ENCODE results near the gene MUCL3. TPM values are rescaled to one million over a fixed set of nuclear protein-coding genes. Genes with fewer than 3 reads are reported as not detected.
"Not testable (repeated sequence)": the region's sequence is repeated elsewhere in the genome, so short reads cannot be mapped to it uniquely, and the experiment has no call there.

Gene MUCL3
- total RNA-seq, 2 experiments from 2014 or later = not detected

GRCh38 chr6:30917487-30917886 lies 23.3 kb upstream of the MUCL3 start:
- H3K36me3 ChIP-seq (ENCODE audit: insufficient read depth, low read length) = peaks cover 74% of the 10 kb centered on the region
- no peak overlapping the region for H2AFZ ChIP-seq (ENCODE audit: low read length)
- peaks cover 5% of the 10 kb centered on the region; the same call in 1 of the 2 replicates for H3K79me2 ChIP-seq (ENCODE audit: insufficient read depth, low read depth, low read length)
- no TSS peak for BruUV-seq (replicated peaks)
- CTCF ChIA-PET (ENCODE audit: unreplicated experiment) = no interaction called here
- POLR2A ChIA-PET = no interaction called here
- H3K4me2 ChIP-seq (ENCODE audit: low read length) = no peak overlapping the region
- H4K20me1 ChIP-seq (ENCODE audit: insufficient read depth, low read length) = no peaks in the 10 kb centered on the region
- H3K9me3 ChIP-seq (ENCODE audit: low read length) = no peaks in the 10 kb centered on the region
- intact Hi-C loops (cut with micrococcal nuclease; ENCODE audit: unreplicated experiment) = no loop called here
- no peak overlapping the region for H3K4me3 ChIP-seq (ENCODE audit: low read depth, low read length, poor library complexity, severe bottlenecking)
- H3K4me1 ChIP-seq (ENCODE audit: insufficient read depth, low read length, poor library complexity, severe bottlenecking) = peaks cover 22% of the 10 kb centered on the region
- no peak overlapping the region for H3K27ac ChIP-seq (ENCODE audit: low read depth, low read length, poor library complexity, severe bottlenecking)
- TF ChIP-seq EZH2phosphoT487 (IDR thresholded peaks at IDR 0.05; ENCODE audit: borderline replicate concordance, low read depth, low read length) (no peak), CTCF (conservative IDR thresholded peaks at IDR 0.05; ENCODE audit: low read length) (no peak)
- H3K9me2 ChIP-seq (ENCODE audit: insufficient read depth, low read length) = no peaks in the 10 kb centered on the region
- DNase-seq (ENCODE audit: low spot score) = no peak

- ChIA-PET POLR2A (interaction anchor here (0.6 to 1.2 kb wide), 2 partner anchors 229 to 328 kb away, joined by 3 to 4 read pairs; no protein-coding TSS in a partner anchor), CTCF (ENCODE audit: unreplicated experiment) (interaction anchor here (0.6 to 0.8 kb wide), 2 partner anchors 169 to 196 kb away, joined by 3 read pairs; no protein-coding TSS in a partner anchor)
- no TSS peak for BruUV-seq (replicated peaks)
- H3K4me3 ChIP-seq (ENCODE audit: low read depth, low read length, poor library complexity, severe bottlenecking) = no peak overlapping the region
- peaks cover 5% of the 10 kb centered on the region; the same call in 1 of the 2 replicates for H3K79me2 ChIP-seq (ENCODE audit: insufficient read depth, low read depth, low read length)
- intact Hi-C loops (cut with micrococcal nuclease; ENCODE audit: unreplicated experiment) = no loop called here
- no peaks in the 10 kb centered on the region for H4K20me1 ChIP-seq (ENCODE audit: insufficient read depth, low read length)
- DNase-seq (ENCODE audit: low spot score) = no peak
- H3K4me2 ChIP-seq (ENCODE audit: low read length) = no peak overlapping the region
- no peak overlapping the region for H2AFZ ChIP-seq (ENCODE audit: low read length)
- H3K27ac ChIP-seq (ENCODE audit: low read depth, low read length, poor library complexity, severe bottlenecking) = no peak overlapping the region
- H3K4me1 ChIP-seq (ENCODE audit: insufficient read depth, low read length, poor library complexity, severe bottlenecking) = peaks cover 20% of the 10 kb centered on the region
- TF ChIP-seq CTCF (conservative IDR thresholded peaks at IDR 0.05; ENCODE audit: low read length) = no peak
- no peak for TF ChIP-seq EZH2phosphoT487 (IDR thresholded peaks at IDR 0.05; ENCODE audit: borderline replicate concordance, low read depth, low read length)
- peaks cover 75% of the 10 kb centered on the region for H3K36me3 ChIP-seq (ENCODE audit: insufficient read depth, low read length)
- no peaks in the 10 kb centered on the region for H3K9me3 ChIP-seq (ENCODE audit: low read length)
- no peaks in the 10 kb centered on the region for H3K9me2 ChIP-seq (ENCODE audit: insufficient read depth, low read length)
Observed at GRCh38 chr6:30918670-30919069, 22.1 kb upstream of the MUCL3 start.

GRCh38 chr6:30922447-30922852 lies 18.3 kb upstream of the MUCL3 start:
- Histone ChIP-seq H3K79me2 (ENCODE audit: insufficient read depth, low read depth, low read length) (no peaks in the 10 kb centered on the region), H3K4me2 (ENCODE audit: low read length) (no peak overlapping the region), H3K27ac (ENCODE audit: low read depth, low read length, poor library complexity, severe bottlenecking) (no peak overlapping the region), H3K4me1 (ENCODE audit: insufficient read depth, low read length, poor library complexity, severe bottlenecking) (no peaks in the 10 kb centered on the region), H3K36me3 (ENCODE audit: insufficient read depth, low read length) (peaks cover 92% of the 10 kb centered on the region), H4K20me1 (ENCODE audit: insufficient read depth, low read length) (no peaks in the 10 kb centered on the region), H3K9me2 (ENCODE audit: insufficient read depth, low read length) (no peaks in the 10 kb centered on the region), H2AFZ (ENCODE audit: low read length) (no peak overlapping the region), H3K9me3 (ENCODE audit: low read length) (no peaks in the 10 kb centered on the region), H3K4me3 (ENCODE audit: low read depth, low read length, poor library complexity, severe bottlenecking) (no peak overlapping the region)
- TF ChIP-seq EZH2phosphoT487 (IDR thresholded peaks at IDR 0.05; ENCODE audit: borderline replicate concordance, low read depth, low read length) = no peak
- TF ChIP-seq CTCF (conservative IDR thresholded peaks at IDR 0.05; ENCODE audit: low read length) = no peak
- ChIA-PET CTCF (ENCODE audit: unreplicated experiment) (no interaction called here), POLR2A (no interaction called here)
- no TSS peak for BruUV-seq (replicated peaks)
- intact Hi-C loops (cut with micrococcal nuclease; ENCODE audit: unreplicated experiment) = no loop called here
- DNase-seq (ENCODE audit: low spot score) = no peak

- H3K4me1 ChIP-seq (ENCODE audit: insufficient read depth, low read length, poor library complexity, severe bottlenecking); H3K4me3 ChIP-seq (ENCODE audit: low read depth, low read length, poor library complexity, severe bottlenecking); H4K20me1 ChIP-seq (ENCODE audit: insufficient read depth, low read length); H3K9me2 ChIP-seq (ENCODE audit: insufficient read depth, low read length); H3K4me2 ChIP-seq (ENCODE audit: low read length); intact Hi-C loops (cut with micrococcal nuclease; ENCODE audit: unreplicated experiment); DNase-seq (ENCODE audit: low spot score); H3K27ac ChIP-seq (ENCODE audit: low read depth, low read length, poor library complexity, severe bottlenecking); CTCF ChIA-PET (ENCODE audit: unreplicated experiment); H3K79me2 ChIP-seq (ENCODE audit: insufficient read depth, low read depth, low read length); POLR2A ChIA-PET; BruUV-seq (replicated peaks); H2AFZ ChIP-seq (ENCODE audit: low read length): not testable (repeated sequence)
- Histone ChIP-seq H3K36me3 (ENCODE audit: insufficient read depth, low read length) (peaks cover 97% of the 10 kb centered on the region), H3K9me3 (ENCODE audit: low read length) (peaks cover 11% of the 10 kb centered on the region)
Observed at GRCh38 chr6:30924040-30924627, 16.6 kb upstream of the MUCL3 start.

Measured in OCI-LY7 (cell line).